Panc1 (cell line): ENCODE data around the gene SSC5D. TPM values are rescaled to one million over a fixed set of nuclear protein-coding genes. Genes with fewer than 3 reads are reported as not detected.
A peak's percentile ranks its signal among the peaks of the same experiment; 100 is the strongest.

Experiments used
- ATAC-seq: fragments of 200-7000 bp; cut with Tn5 transposase; 2 replicates; pipeline ENCODE4 v1.9.1; 2020; ENCODE audit warnings: mild to moderate bottlenecking, moderate library complexity
- BruUV-seq: library from RNA; stranded (reverse); fragments of 400-500 nt; replicated peaks from 2 replicates; lab custom pipeline; 2021; lab: Mats Ljungman, UMichigan
- CTCF ChIA-PET: fragments of 300-600 bp; sonication (Branson Sonifier 250); formaldehyde crosslinking; loops from one replicate; lab custom pipeline; 2022; ENCODE audit warnings: antibody characterized with exemption; lab: Charles Lee
- POLR2A ChIA-PET: fragments of 300-600 bp; sonication (Branson Sonifier 250); formaldehyde crosslinking; loops from one replicate; lab custom pipeline; 2022; ENCODE audit warnings: antibody characterized with exemption; lab: Charles Lee
- DNase-seq: peaks from one replicate; pipeline ENCODE4 v3.0.0-alpha.2; 2010; ENCODE audit warnings: low read depth, low spot score
- H3K27ac ChIP-seq: 2 replicates; pipeline ENCODE4 v1.5.1; 2011; ENCODE audit warnings: mild to moderate bottlenecking, low read length, inconsistent platforms
- H3K27me3 ChIP-seq: fragments of 200-500 bp; sonication (Bioruptor generic); 2 replicates; pipeline ENCODE4 v1.6.0; 2014; ENCODE audit warnings: low read length, inconsistent platforms; ENCODE audit not compliant: control insufficient read depth, insufficient read depth
- H3K36me3 ChIP-seq: fragments of 200-500 bp; sonication (Bioruptor generic); 2 replicates; pipeline ENCODE4 v1.5.1; 2014; ENCODE audit warnings: inconsistent platforms, mild to moderate bottlenecking, low read length, moderate library complexity; ENCODE audit not compliant: control insufficient read depth, insufficient read depth
- H3K4me1 ChIP-seq: 2 replicates; pipeline ENCODE4 v1.5.1; 2011; ENCODE audit warnings: inconsistent platforms, mild to moderate bottlenecking, low read length, moderate library complexity; ENCODE audit not compliant: control insufficient read depth, insufficient read depth
- H3K4me3 ChIP-seq, 2 experiments: 2 replicates each; pipeline ENCODE4 v1.5.1; 2011 to 2012; ENCODE audit warnings: low read depth in 2 of 2, low read length in 2 of 2, mild to moderate bottlenecking in 2 of 2, inconsistent platforms in 1 of 2, moderate library complexity in 1 of 2
- H3K9me3 ChIP-seq: fragments of 200-500 bp; sonication (Bioruptor generic); 2 replicates; pipeline ENCODE4 v1.5.1; 2014; ENCODE audit warnings: low read depth, mild to moderate bottlenecking, inconsistent platforms, low read length, moderate library complexity; ENCODE audit not compliant: control insufficient read depth, insufficient read depth
- POLR2AphosphoS5 ChIP-seq: IDR thresholded peaks from 2 replicates; pipeline ENCODE4 v1.6.1; 2012; ENCODE audit warnings: mild to moderate bottlenecking, low read depth, low read length, moderate library complexity
- SIN3A ChIP-seq: IDR thresholded peaks from 2 replicates; pipeline ENCODE4 v1.6.1; 2012; ENCODE audit warnings: low read depth, mild to moderate bottlenecking, low read length, moderate library complexity, borderline replicate concordance; ENCODE audit not compliant: insufficient read depth
- TCF7L2 ChIP-seq: IDR thresholded peaks from 2 replicates; pipeline ENCODE4 v1.6.1; 2011; ENCODE audit warnings: mild to moderate bottlenecking, low read depth, low read length, inconsistent platforms
- in situ Hi-C: cut with HindIII; loops from 2 replicates; pipeline ENCODE4 v1.10.0; 2016; ENCODE audit warnings: low sequenced_read_pairs, low pct_unique_long_range_greater_than_20kb
- intact Hi-C: fragments of 100-400 bp; cut with micrococcal nuclease; formaldehyde crosslinking; loops from one replicate; pipeline ENCODE4 v1.10.0; 2022; ENCODE audit not compliant: unreplicated experiment
- total RNA-seq: library from RNA; stranded (reverse); gene quantifications from one replicate; pipeline ENCODE4 v1.2.1, GENCODE V29; 2021; ENCODE audit not compliant: unreplicated experiment
- TF ChIP-seq, protein P1 (sequence below): fragments of 450-650 bp; IDR thresholded peaks from 2 replicates; pipeline ENCODE4 v1.5.1; 2017; ENCODE audit warnings: mild to moderate bottlenecking
- TF ChIP-seq, protein P2 (sequence below), 2 experiments: IDR thresholded peaks; 2 replicates each; pipeline ENCODE4 v1.6.1; 2011 to 2012; ENCODE audit warnings: low read depth in 2 of 2, control low read depth in 1 of 2, low read length in 1 of 2, mild to moderate bottlenecking in 1 of 2, moderate library complexity in 1 of 2; ENCODE audit not compliant: insufficient read depth in 1 of 2

The SSC5D gene
- total RNA-seq, 1 experiment from 2014 or later: 13.0 TPM

DNA sequence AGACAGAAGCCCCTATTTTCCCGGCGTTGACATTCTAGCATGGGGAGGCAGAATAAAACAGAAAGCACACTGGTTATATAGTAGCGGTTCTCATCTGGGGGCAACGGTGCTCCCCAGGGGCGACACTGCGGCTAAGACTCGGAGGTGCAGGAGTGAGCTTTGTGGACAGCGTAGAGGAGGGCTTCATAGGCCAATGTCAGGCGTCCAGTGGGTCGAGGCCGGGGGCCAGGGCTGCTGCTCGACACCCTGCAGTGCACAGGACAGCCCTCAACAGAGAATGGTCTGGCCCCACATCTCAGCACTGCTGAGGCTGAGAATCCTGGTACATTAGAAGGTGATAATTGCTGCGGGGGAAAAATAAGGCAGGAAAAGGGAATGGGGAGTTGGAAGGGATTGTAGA is 10.3 kb upstream of the SSC5D start:
- TF ChIP-seq POLR2AphosphoS5: 0 out of 2 replicates have a peak, but pooled peaks have one; percentile 3
- TF ChIP-seq SIN3A: no peak
- intact Hi-C loops: no loop called here
- H3K9me3 ChIP-seq: no peaks in the 10 kb centered on the region
- H3K27ac ChIP-seq: peak overlapping the region; percentile 97
- DNase-seq: no peak
- in situ Hi-C loops: no loop called here
- peaks cover 46% of the 10 kb centered on the region for H3K4me1 ChIP-seq
- peak overlapping the region; percentile 73 to 94 for H3K4me3 ChIP-seq
- no peaks in the 10 kb centered on the region for H3K36me3 ChIP-seq
- ChIA-PET POLR2A (no interaction called here), CTCF (no interaction called here)
- ATAC-seq: no peak
- no peaks in the 10 kb centered on the region for H3K27me3 ChIP-seq
- BruUV-seq: no TSS peak

DNA sequence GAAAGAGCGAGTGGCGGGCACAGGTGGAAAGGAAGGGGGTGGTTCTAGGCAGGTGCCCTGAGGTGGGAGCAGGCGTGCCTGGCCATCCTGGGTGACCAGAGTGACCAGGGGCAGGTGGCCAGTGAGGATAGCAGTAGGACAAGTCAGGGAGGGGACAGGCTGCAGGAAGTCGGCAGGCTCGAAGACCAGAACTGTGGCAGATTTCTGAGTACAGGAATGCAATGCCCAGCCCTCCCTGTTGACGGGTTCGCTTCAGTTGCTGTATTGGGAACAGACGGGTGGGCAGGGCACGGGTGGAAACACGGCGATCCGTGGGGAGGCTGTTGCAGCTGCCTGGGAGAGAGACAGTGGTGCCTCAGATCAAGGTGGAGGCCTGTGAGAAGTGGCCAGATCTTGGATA is 9.9 kb upstream of the SSC5D start:
- no peak overlapping the region for H3K4me3 ChIP-seq
- H3K9me3 ChIP-seq: no peaks in the 10 kb centered on the region
- peaks cover 41% of the 10 kb centered on the region for H3K4me1 ChIP-seq
- ATAC-seq (no peak), DNase-seq (no peak)
- TF ChIP-seq, protein P1, sequence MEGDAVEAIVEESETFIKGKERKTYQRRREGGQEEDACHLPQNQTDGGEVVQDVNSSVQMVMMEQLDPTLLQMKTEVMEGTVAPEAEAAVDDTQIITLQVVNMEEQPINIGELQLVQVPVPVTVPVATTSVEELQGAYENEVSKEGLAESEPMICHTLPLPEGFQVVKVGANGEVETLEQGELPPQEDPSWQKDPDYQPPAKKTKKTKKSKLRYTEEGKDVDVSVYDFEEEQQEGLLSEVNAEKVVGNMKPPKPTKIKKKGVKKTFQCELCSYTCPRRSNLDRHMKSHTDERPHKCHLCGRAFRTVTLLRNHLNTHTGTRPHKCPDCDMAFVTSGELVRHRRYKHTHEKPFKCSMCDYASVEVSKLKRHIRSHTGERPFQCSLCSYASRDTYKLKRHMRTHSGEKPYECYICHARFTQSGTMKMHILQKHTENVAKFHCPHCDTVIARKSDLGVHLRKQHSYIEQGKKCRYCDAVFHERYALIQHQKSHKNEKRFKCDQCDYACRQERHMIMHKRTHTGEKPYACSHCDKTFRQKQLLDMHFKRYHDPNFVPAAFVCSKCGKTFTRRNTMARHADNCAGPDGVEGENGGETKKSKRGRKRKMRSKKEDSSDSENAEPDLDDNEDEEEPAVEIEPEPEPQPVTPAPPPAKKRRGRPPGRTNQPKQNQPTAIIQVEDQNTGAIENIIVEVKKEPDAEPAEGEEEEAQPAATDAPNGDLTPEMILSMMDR: no peak
- no peak for TF ChIP-seq SIN3A
- TF ChIP-seq TCF7L2: no peak
- TF ChIP-seq POLR2AphosphoS5: no peak
- TF ChIP-seq, protein P2, sequence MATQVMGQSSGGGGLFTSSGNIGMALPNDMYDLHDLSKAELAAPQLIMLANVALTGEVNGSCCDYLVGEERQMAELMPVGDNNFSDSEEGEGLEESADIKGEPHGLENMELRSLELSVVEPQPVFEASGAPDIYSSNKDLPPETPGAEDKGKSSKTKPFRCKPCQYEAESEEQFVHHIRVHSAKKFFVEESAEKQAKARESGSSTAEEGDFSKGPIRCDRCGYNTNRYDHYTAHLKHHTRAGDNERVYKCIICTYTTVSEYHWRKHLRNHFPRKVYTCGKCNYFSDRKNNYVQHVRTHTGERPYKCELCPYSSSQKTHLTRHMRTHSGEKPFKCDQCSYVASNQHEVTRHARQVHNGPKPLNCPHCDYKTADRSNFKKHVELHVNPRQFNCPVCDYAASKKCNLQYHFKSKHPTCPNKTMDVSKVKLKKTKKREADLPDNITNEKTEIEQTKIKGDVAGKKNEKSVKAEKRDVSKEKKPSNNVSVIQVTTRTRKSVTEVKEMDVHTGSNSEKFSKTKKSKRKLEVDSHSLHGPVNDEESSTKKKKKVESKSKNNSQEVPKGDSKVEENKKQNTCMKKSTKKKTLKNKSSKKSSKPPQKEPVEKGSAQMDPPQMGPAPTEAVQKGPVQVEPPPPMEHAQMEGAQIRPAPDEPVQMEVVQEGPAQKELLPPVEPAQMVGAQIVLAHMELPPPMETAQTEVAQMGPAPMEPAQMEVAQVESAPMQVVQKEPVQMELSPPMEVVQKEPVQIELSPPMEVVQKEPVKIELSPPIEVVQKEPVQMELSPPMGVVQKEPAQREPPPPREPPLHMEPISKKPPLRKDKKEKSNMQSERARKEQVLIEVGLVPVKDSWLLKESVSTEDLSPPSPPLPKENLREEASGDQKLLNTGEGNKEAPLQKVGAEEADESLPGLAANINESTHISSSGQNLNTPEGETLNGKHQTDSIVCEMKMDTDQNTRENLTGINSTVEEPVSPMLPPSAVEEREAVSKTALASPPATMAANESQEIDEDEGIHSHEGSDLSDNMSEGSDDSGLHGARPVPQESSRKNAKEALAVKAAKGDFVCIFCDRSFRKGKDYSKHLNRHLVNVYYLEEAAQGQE (IDR thresholded peaks at IDR 0.05; ENCODE audit: insufficient read depth in 1 of 2, low read depth in 2 of 2, low read length in 1 of 2): no peak
- H3K36me3 ChIP-seq: no peaks in the 10 kb centered on the region
- CTCF ChIA-PET: no interaction called here
- intact Hi-C loops (no loop called here), in situ Hi-C loops (no loop called here)
- POLR2A ChIA-PET: no interaction called here
- H3K27ac ChIP-seq: peak overlapping the region; percentile 97; the same call in 1 of the 2 replicates
- no TSS peak for BruUV-seq
- no peaks in the 10 kb centered on the region for H3K27me3 ChIP-seq

DNA sequence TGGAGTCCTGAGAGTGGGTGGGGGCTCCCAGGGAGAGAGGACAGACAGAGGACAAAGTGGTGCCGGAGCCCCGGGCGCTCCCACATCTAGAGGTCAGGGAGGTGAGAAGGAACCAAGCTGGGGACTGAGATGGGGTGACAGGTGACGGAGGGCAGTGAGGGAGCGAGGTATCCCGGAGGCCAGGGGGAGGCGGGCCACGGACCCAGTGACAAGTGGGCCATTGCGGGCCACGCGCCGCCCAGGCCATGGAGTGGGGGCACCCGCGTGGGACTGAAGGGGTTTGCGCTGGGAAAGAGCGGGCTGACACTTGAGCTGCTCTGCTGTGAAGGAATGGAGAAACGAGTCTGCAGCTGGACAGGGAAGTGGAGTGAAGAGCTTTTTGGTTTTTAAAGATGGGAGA is 9.2 kb upstream of the SSC5D start:
- H3K36me3 ChIP-seq: no peaks in the 10 kb centered on the region
- H3K4me3 ChIP-seq: no peak overlapping the region
- intact Hi-C loops: no loop called here
- DNase-seq (no peak), ATAC-seq (no peak)
- TF ChIP-seq, protein P1: no peak
- no peak for TF ChIP-seq SIN3A
- TF ChIP-seq, protein P2 (IDR thresholded peaks at IDR 0.05; ENCODE audit: insufficient read depth in 1 of 2, low read depth in 2 of 2, low read length in 1 of 2): no peak
- no peak for TF ChIP-seq POLR2AphosphoS5
- TF ChIP-seq TCF7L2: no peak
- ChIA-PET POLR2A (no interaction called here), CTCF (no interaction called here)
- H3K27me3 ChIP-seq: no peaks in the 10 kb centered on the region
- no TSS peak for BruUV-seq
- H3K27ac ChIP-seq: peak overlapping the region; percentile 19; the same call in 1 of the 2 replicates
- in situ Hi-C loops: no loop called here
- H3K4me1 ChIP-seq: peaks cover 39% of the 10 kb centered on the region
- no peaks in the 10 kb centered on the region for H3K9me3 ChIP-seq
